Skeletal muscle cell (primary cell): ENCODE measurements around the gene ST3GAL4.
"Not testable (repeated sequence)": the region's sequence is repeated elsewhere in the genome, so short reads cannot be mapped to it uniquely, and the experiment has no call there.

Experiments
- DNase-seq: peaks from one replicate; pipeline ENCODE4 v3.0.0-alpha.2; 2010; ENCODE audit warnings: low read depth
- H3K4me3 ChIP-seq: 2 replicates; pipeline ENCODE4 v1.5.1; 2011; ENCODE audit warnings: low read depth, mild to moderate bottlenecking, control low read depth, low read length, moderate library complexity

ST3GAL4 gene

GRCh38 chr11:126359431-126360048 lies 4.1 kb downstream of the ST3GAL4 start:
- peak; percentile 55 for DNase-seq
- no peak overlapping the region for H3K4me3 ChIP-seq

GRCh38 chr11:126360049-126360446 lies 4.6 kb downstream of the ST3GAL4 start:
- no peak for DNase-seq
- H3K4me3 ChIP-seq, result no peak overlapping the region

GRCh38 chr11:126361400-126361799 lies 5.9 kb downstream of the ST3GAL4 start:
- DNase-seq, result no peak
- no peak overlapping the region for H3K4me3 ChIP-seq

- H3K4me3 ChIP-seq, result no peak overlapping the region
- no peak for DNase-seq
Measured at GRCh38 chr11:126362879-126363655, 7.6 kb downstream of the ST3GAL4 start.

- no peak overlapping the region for H3K4me3 ChIP-seq
- no peak for DNase-seq
Measured at GRCh38 chr11:126363706-126364248, 8.3 kb downstream of the ST3GAL4 start.

GRCh38 chr11:126364735-126365134 lies 9.2 kb downstream of the ST3GAL4 start:
- DNase-seq, H3K4me3 ChIP-seq: not testable (repeated sequence)

- not testable (repeated sequence) for H3K4me3 ChIP-seq, DNase-seq
Measured at GRCh38 chr11:126365508-126365907, 10.0 kb downstream of the ST3GAL4 start.

GRCh38 chr11:126366064-126366822 lies 10.8 kb downstream of the ST3GAL4 start:
- no peak for DNase-seq

GRCh38 chr11:126366823-126367654 lies 11.6 kb downstream of the ST3GAL4 start:
- not testable (repeated sequence) for DNase-seq, H3K4me3 ChIP-seq

More at GRCh38 chr11:126366064-126366822, 10.8 kb downstream of the ST3GAL4 start:
- H3K4me3 ChIP-seq, result no peak overlapping the region

GRCh38 chr11:126367806-126368205 lies 12.3 kb downstream of the ST3GAL4 start:
- H3K4me3 ChIP-seq, DNase-seq: not testable (repeated sequence)

GRCh38 chr11:126368336-126369119 lies 13.0 kb downstream of the ST3GAL4 start:
- not testable (repeated sequence) for DNase-seq, H3K4me3 ChIP-seq

GRCh38 chr11:126370016-126370415 lies 14.5 kb downstream of the ST3GAL4 start:
- no peak overlapping the region for H3K4me3 ChIP-seq
- DNase-seq, result no peak

- no peak for DNase-seq
- no peak overlapping the region for H3K4me3 ChIP-seq
Measured at GRCh38 chr11:126371595-126371994, 16.1 kb downstream of the ST3GAL4 start.

- not testable (repeated sequence) for DNase-seq
Measured at GRCh38 chr11:126373389-126374066, 18.0 kb downstream of the ST3GAL4 start.

GRCh38 chr11:126374562-126375300 lies 19.2 kb downstream of the ST3GAL4 start:
- DNase-seq, H3K4me3 ChIP-seq: not testable (repeated sequence)

More at GRCh38 chr11:126373389-126374066, 18.0 kb downstream of the ST3GAL4 start:
- H3K4me3 ChIP-seq, result not testable (repeated sequence)

- H3K4me3 ChIP-seq, result no peak overlapping the region
- DNase-seq, result no peak
Measured at GRCh38 chr11:126375726-126376125, 20.2 kb downstream of the ST3GAL4 start.

GRCh38 chr11:126378763-126379162 lies 23.3 kb downstream of the ST3GAL4 start:
- no peak overlapping the region for H3K4me3 ChIP-seq
- peak; percentile 42 for DNase-seq
